Epithelial cell of alveolus of lung (primary cell): ENCODE results near the gene RASGRP3. TPM values are rescaled to one million over a fixed set of nuclear protein-coding genes. Genes with fewer than 3 reads are reported as not detected.

ENCODE experiments used
- total RNA-seq: library from RNA; depleted of rRNA; stranded (reverse); fragments of >200 nt; gene quantifications from 2 replicates; pipeline ENCODE4 v1.2.1, GENCODE V29; 2015

RASGRP3 gene, protein sequence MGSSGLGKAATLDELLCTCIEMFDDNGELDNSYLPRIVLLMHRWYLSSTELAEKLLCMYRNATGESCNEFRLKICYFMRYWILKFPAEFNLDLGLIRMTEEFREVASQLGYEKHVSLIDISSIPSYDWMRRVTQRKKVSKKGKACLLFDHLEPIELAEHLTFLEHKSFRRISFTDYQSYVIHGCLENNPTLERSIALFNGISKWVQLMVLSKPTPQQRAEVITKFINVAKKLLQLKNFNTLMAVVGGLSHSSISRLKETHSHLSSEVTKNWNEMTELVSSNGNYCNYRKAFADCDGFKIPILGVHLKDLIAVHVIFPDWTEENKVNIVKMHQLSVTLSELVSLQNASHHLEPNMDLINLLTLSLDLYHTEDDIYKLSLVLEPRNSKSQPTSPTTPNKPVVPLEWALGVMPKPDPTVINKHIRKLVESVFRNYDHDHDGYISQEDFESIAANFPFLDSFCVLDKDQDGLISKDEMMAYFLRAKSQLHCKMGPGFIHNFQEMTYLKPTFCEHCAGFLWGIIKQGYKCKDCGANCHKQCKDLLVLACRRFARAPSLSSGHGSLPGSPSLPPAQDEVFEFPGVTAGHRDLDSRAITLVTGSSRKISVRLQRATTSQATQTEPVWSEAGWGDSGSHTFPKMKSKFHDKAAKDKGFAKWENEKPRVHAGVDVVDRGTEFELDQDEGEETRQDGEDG
- 0.56 and 1.9 TPM in 2 replicates for total RNA-seq

DNA sequence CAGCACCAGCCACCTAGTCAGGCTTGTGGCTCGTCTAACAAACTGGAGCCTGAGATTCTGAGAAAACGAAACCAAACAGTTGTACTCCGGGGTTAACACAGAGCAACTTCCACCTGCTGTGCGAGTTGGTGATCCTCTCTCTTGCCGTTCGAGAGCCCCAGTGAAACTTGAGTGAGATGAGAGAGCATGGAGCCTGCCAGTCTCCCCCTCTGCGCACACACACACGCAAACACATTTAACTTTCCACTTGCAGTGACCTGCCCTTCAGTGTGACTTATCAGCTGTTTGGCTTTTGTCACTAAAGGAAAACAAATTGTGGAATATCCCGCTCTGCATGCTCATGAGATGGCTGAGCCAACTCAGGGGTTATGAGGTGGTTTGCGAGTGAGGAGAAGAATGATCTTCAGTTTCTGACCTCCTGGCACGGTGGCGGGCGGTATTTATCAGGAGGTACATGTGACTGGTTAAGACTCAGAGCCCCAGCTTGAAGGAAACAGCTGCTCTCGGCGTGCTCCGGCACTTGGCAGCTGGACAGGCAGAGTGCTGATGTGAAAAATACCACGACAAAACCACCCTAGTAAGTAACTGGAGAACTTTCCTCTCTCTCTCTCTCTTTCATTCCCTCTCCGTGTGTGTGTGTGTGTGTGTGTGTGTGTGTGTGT lies at the start of gene RASGRP3:
Gene RASGRP3 (plus strand): TSS at position 519 of the 662 bp plus-strand sequence. CDS start 38,488 bp downstream, outside the sequence.

DNA sequence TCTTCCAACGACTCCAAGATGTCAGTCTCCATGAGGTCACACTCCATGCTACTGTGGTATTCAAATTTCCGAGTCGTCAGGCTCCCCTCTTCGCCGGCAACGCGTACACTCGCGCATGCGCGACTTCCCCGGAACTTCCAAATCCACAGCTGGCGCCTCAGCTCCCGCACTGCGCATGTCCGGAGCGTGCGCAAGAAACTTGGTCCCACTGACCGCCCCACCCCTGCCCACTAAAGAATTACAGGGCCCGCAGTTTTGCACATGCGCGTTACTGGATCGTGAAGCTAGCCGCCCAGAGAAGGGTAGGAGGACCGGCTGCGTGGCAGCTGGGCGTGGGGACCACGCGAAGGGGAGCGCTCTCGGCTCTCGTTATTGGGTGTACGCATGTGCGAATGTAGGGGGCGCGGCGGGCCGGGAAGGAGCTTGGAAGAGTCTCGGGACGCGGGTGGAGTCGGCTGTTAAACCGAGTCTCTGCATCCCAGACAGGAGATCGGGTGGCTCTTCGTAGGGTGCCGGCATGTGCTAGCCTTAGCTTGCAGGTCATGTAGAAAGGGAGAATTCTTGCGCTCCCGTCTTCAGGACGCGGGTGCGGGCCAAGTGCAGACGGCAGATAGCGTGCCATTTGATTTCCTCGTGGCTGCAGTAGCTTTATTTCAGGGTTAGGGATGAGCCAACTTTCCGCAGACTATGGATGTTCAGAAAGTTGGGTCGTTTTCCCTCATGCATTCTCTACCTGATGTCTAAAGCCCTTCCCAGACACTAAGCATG lies 122.9 kb downstream of the RASGRP3 start, which contains the start of gene FAM98A:
Gene FAM98A (minus strand): TSS at position 125 of the 768 bp plus-strand sequence. CDS start 78 bp downstream, at position 47.

Other genes starting within 250 kb of the RASGRP3 start
- 18.1 and 50.0 TPM in 2 replicates for gene FAM98A, start 122.7 kb downstream of the RASGRP3 start, total RNA-seq